CD8-positive, alpha-beta memory T cell (primary cell): ENCODE results near the gene MOV10. TPM values are rescaled to one million over a fixed set of nuclear protein-coding genes. Genes with fewer than 3 reads are reported as not detected.
A peak's percentile ranks its signal among the peaks of the same experiment; 100 is the strongest.

ENCODE experiments used
- CTCF ChIA-PET: fragments of 350-600 bp; sonication (Branson Sonifier 250); formaldehyde crosslinking; loops from one replicate; lab custom pipeline; 2021; ENCODE audit warnings: antibody characterized with exemption; lab: Charles Lee
- POLR2A ChIA-PET: fragments of 350-600 bp; sonication (Branson Sonifier 250); formaldehyde crosslinking; loops from one replicate; lab custom pipeline; 2021; ENCODE audit warnings: antibody characterized with exemption; lab: Charles Lee
- DNase-seq, 5 donors: peaks; one replicate each; pipeline versions ENCODE4 v3.0.0 to v3.0.0-alpha.2; 2020 to 2022; ENCODE audit warnings: mixed read lengths in 1 of 5
- H3K27ac ChIP-seq: one replicate; pipeline ENCODE4 v1.7.0; 2013; ENCODE audit warnings: low read depth, mild to moderate bottlenecking, low read length, moderate library complexity
- H3K27me3 ChIP-seq: 2 replicates; pipeline ENCODE4 v1.7.0; 2013; ENCODE audit warnings: low read length, mild to moderate bottlenecking; ENCODE audit not compliant: insufficient read depth, poor library complexity, severe bottlenecking
- H3K36me3 ChIP-seq: 2 replicates; pipeline ENCODE4 v1.7.0; 2013; ENCODE audit warnings: mild to moderate bottlenecking, low read length, moderate library complexity; ENCODE audit not compliant: insufficient read depth
- H3K4me1 ChIP-seq: 2 replicates; pipeline ENCODE4 v1.7.0; 2013; ENCODE audit warnings: mild to moderate bottlenecking, low read length, moderate library complexity; ENCODE audit not compliant: insufficient read depth
- H3K4me3 ChIP-seq: 2 replicates; pipeline ENCODE4 v1.7.0; 2013; ENCODE audit warnings: mild to moderate bottlenecking, low read length
- H3K9me3 ChIP-seq: 2 replicates; pipeline ENCODE4 v1.7.0; 2013; ENCODE audit warnings: mild to moderate bottlenecking, low read length
- H3K27ac Mint-ChIP-seq, 8 donors: one replicate each; pipeline ENCODE4 v1.8.0; 2020 to 2021; ENCODE audit warnings: mixed read lengths in 8 of 8, mild to moderate bottlenecking in 6 of 8, inconsistent platforms in 3 of 8, moderate library complexity in 3 of 8
- H3K27me3 Mint-ChIP-seq, 2 donors: one replicate each; pipeline ENCODE4 v1.8.0; 2020 to 2021; ENCODE audit warnings: mixed read lengths in 2 of 2, mild to moderate bottlenecking in 1 of 2, moderate library complexity in 1 of 2
- H3K36me3 Mint-ChIP-seq, 3 donors: one replicate each; pipeline ENCODE4 v1.8.0; 2020 to 2021; ENCODE audit warnings: mixed read lengths in 3 of 3, inconsistent platforms in 1 of 3, mild to moderate bottlenecking in 1 of 3
- H3K4me1 Mint-ChIP-seq, 3 donors: one replicate each; pipeline ENCODE4 v1.8.0; 2020 to 2021; ENCODE audit warnings: mixed read lengths in 3 of 3, inconsistent platforms in 1 of 3, mild to moderate bottlenecking in 1 of 3
- H3K4me3 Mint-ChIP-seq, 7 donors: one replicate each; pipeline ENCODE4 v1.8.0; 2020 to 2021; ENCODE audit warnings: mixed read lengths in 7 of 7, mild to moderate bottlenecking in 6 of 7, moderate library complexity in 4 of 7, inconsistent platforms in 2 of 7
- H3K9me3 Mint-ChIP-seq, 5 donors: one replicate each; pipeline ENCODE4 v1.8.0; 2020 to 2022; ENCODE audit warnings: mixed read lengths in 5 of 5, mild to moderate bottlenecking in 3 of 5, moderate library complexity in 2 of 5, inconsistent platforms in 1 of 5
- polyA plus RNA-seq: library from polyadenylated mRNA; unstranded; fragments of 300-500 nt; fragmentation: Illumina TruSeq; gene quantifications from one replicate; pipeline ENCODE4 v1.2.3, GENCODE V29; 2021
- total RNA-seq, 2 experiments: library from RNA; stranded (reverse); gene quantifications; one replicate each; pipeline ENCODE4 v1.2.3, GENCODE V29; 2021

The MOV10 gene
- total and polyA plus RNA-seq, 3 experiments from 2014 or later, result 29.9 to 33.7 (median 31.0) TPM

GRCh38 chr1:112651205-112651604, 23.3 kb upstream of the MOV10 start:
- Histone ChIP-seq H3K27me3 (no peaks in the 10 kb centered on the region), H3K36me3 (peaks cover 15% of the 10 kb centered on the region), H3K27ac (no peak overlapping the region), H3K4me1 (no peaks in the 10 kb centered on the region), H3K9me3 (no peaks in the 10 kb centered on the region), H3K4me3 (no peak overlapping the region)
- Mint-ChIP-seq H3K4me3 (no peak overlapping the region), H3K27me3 (no peaks in the 10 kb centered on the region), H3K27ac (peak overlapping the region in 7 of 8 donors; percentile 10 to 71 (median 47)), H3K9me3 (no peaks in the 10 kb centered on the region), H3K4me1 (peaks cover 30 to 53% (median 44%) of the 10 kb centered on the region in 3 donors), H3K36me3 (peaks cover 18 to 67% (median 20%) of the 10 kb centered on the region in 3 donors)
- CTCF ChIA-PET, result interaction anchor here (1.4 to 2.0 kb wide), 3 partner anchors 10 to 37 kb away, joined by 3 to 5 read pairs (median 4); partner anchors contain the start of gene MOV10
- DNase-seq, result no peak
- POLR2A ChIA-PET, result no interaction called here

- H3K27ac Mint-ChIP-seq, result peak overlapping the region in 4 of 8 donors; percentile 18 to 56 (median 26)
- no peaks in the 10 kb centered on the region for H3K9me3 Mint-ChIP-seq
- Histone ChIP-seq H3K27me3 (no peaks in the 10 kb centered on the region), H3K4me1 (peaks cover 10% of the 10 kb centered on the region), H3K36me3 (peaks cover 41% of the 10 kb centered on the region), H3K9me3 (no peaks in the 10 kb centered on the region), H3K4me3 (no peak overlapping the region), H3K27ac (no peak overlapping the region)
- H3K27me3 Mint-ChIP-seq, result peaks cover 0 to 1% of the 10 kb centered on the region in 2 donors
- DNase-seq, result no peak
- H3K4me3 Mint-ChIP-seq, result no peak overlapping the region
- H3K36me3 Mint-ChIP-seq, result peaks cover 20 to 84% (median 36%) of the 10 kb centered on the region in 3 donors
- ChIA-PET POLR2A (no interaction called here), CTCF (no interaction called here)
- H3K4me1 Mint-ChIP-seq, result peaks cover 15 to 31% (median 27%) of the 10 kb centered on the region in 3 donors
Measured at GRCh38 chr1:112665857-112666256, 8.6 kb upstream of the MOV10 start.

GRCh38 chr1:112666946-112667345, 7.5 kb upstream of the MOV10 start:
- POLR2A ChIA-PET, result no interaction called here
- peaks cover 14 to 81% (median 34%) of the 10 kb centered on the region in 3 donors for H3K36me3 Mint-ChIP-seq
- H3K36me3 ChIP-seq, result peaks cover 31% of the 10 kb centered on the region

GRCh38 chr1:112672009-112672408, 2.5 kb upstream of the MOV10 start:
- Histone ChIP-seq H3K9me3 (no peaks in the 10 kb centered on the region), H3K36me3 (peaks cover 14% of the 10 kb centered on the region), H3K4me1 (peaks cover 35% of the 10 kb centered on the region), H3K27me3 (no peaks in the 10 kb centered on the region), H3K27ac (no peak overlapping the region), H3K4me3 (no peak overlapping the region)
- POLR2A ChIA-PET, result no interaction called here
- no peaks in the 10 kb centered on the region for H3K9me3 Mint-ChIP-seq
- peak overlapping the region in 5 of 8 donors; percentile 23 to 95 (median 61) for H3K27ac Mint-ChIP-seq
- H3K4me3 Mint-ChIP-seq, result peak overlapping the region in 1 of 7 donors; percentile 83
- H3K36me3 Mint-ChIP-seq, result peaks cover 13 to 56% (median 20%) of the 10 kb centered on the region in 3 donors
- CTCF ChIA-PET, result interaction anchor here (1.0 to 4.1 kb wide), 6 partner anchors 13 to 170 kb away, joined by 3 to 23 read pairs (median 5); partner anchors contain the start of gene RHOC
- no peaks in the 10 kb centered on the region for H3K27me3 Mint-ChIP-seq
- H3K4me1 Mint-ChIP-seq, result peaks cover 42 to 57% (median 52%) of the 10 kb centered on the region in 3 donors
- no peak for DNase-seq

More at GRCh38 chr1:112666946-112667345, 7.5 kb upstream of the MOV10 start:
- H3K27me3 ChIP-seq, result no peaks in the 10 kb centered on the region
- Mint-ChIP-seq H3K9me3 (no peaks in the 10 kb centered on the region), H3K27me3 (peaks cover 0 to 1% of the 10 kb centered on the region in 2 donors), H3K4me3 (peak overlapping the region in 1 of 7 donors; percentile 16), H3K4me1 (peaks cover 15 to 27% (median 25%) of the 10 kb centered on the region in 3 donors), H3K27ac (peak overlapping the region; percentile 2 to 88 (median 78))
- H3K27ac ChIP-seq, result no peak overlapping the region
- peaks cover 10% of the 10 kb centered on the region for H3K4me1 ChIP-seq
- CTCF ChIA-PET, result no interaction called here
- no peak for DNase-seq
- no peaks in the 10 kb centered on the region for H3K9me3 ChIP-seq
- no peak overlapping the region for H3K4me3 ChIP-seq

- H3K36me3 ChIP-seq, result peaks cover 14% of the 10 kb centered on the region
- no peaks in the 10 kb centered on the region for H3K9me3 ChIP-seq
- no peak overlapping the region for H3K27ac ChIP-seq
- H3K4me3 ChIP-seq, result no peak overlapping the region
- Mint-ChIP-seq H3K36me3 (peaks cover 10 to 49% (median 17%) of the 10 kb centered on the region in 3 donors), H3K4me1 (peaks cover 42 to 58% (median 54%) of the 10 kb centered on the region in 3 donors), H3K27me3 (no peaks in the 10 kb centered on the region), H3K27ac (peak overlapping the region; percentile 43 to 95 (median 80)), H3K9me3 (no peaks in the 10 kb centered on the region), H3K4me3 (peak overlapping the region in 6 of 7 donors; percentile 16 to 81 (median 53))
- ChIA-PET POLR2A (interaction anchor here (0.6 to 2.9 kb wide), 3 partner anchors 12 to 175 kb away, joined by 3 to 32 read pairs (median 4); partner anchors contain the start of genes CAPZA1 and ST7L), CTCF (interaction anchor here (0.9 to 4.1 kb wide), 7 partner anchors 23 to 171 kb away, joined by 3 to 23 read pairs (median 3); partner anchors contain the start of genes PPM1J and RHOC)
- peaks cover 35% of the 10 kb centered on the region for H3K4me1 ChIP-seq
- no peak for DNase-seq
- H3K27me3 ChIP-seq, result no peaks in the 10 kb centered on the region
Measured at GRCh38 chr1:112672842-112673241, 1.6 kb upstream of the MOV10 start.

- Histone ChIP-seq H3K9me3 (no peaks in the 10 kb centered on the region), H3K4me3 (peak overlapping the region; percentile 79), H3K36me3 (peaks cover 11% of the 10 kb centered on the region), H3K27ac (peak overlapping the region; percentile 81), H3K4me1 (peaks cover 29% of the 10 kb centered on the region), H3K27me3 (no peaks in the 10 kb centered on the region)
- H3K27me3 Mint-ChIP-seq, result no peaks in the 10 kb centered on the region
- ChIA-PET POLR2A (interaction anchor here (0.6 to 2.9 kb wide), 5 partner anchors 11 to 176 kb away, joined by 3 to 32 read pairs (median 4); partner anchors contain the start of genes CAPZA1, PPM1J and ST7L), CTCF (interaction anchor here (0.6 to 4.1 kb wide), 15 partner anchors 10 to 172 kb away, joined by 3 to 23 read pairs (median 6); partner anchors contain the start of genes CAPZA1, PPM1J, RHOC and ST7L)
- peak overlapping the region; percentile 61 to 98 (median 94) for H3K27ac Mint-ChIP-seq
- DNase-seq, result peak in 2 of 5 donors; percentile 12 to 38
- no peaks in the 10 kb centered on the region for H3K9me3 Mint-ChIP-seq
- peaks cover 10 to 41% (median 15%) of the 10 kb centered on the region in 3 donors for H3K36me3 Mint-ChIP-seq
- H3K4me1 Mint-ChIP-seq, result peaks cover 44 to 58% (median 53%) of the 10 kb centered on the region in 3 donors
- H3K4me3 Mint-ChIP-seq, result peak overlapping the region; percentile 81 to 99 (median 97)
Measured at GRCh38 chr1:112673592-112674439, 643 bp upstream of the MOV10 start.

GRCh38 chr1:112674986-112675727, 698 bp downstream of the MOV10 start:
- H3K4me3 ChIP-seq, result peak overlapping the region; percentile 79
- no peaks in the 10 kb centered on the region for H3K27me3 Mint-ChIP-seq
- H3K27ac Mint-ChIP-seq, result peak overlapping the region; percentile 61 to 98 (median 94)
- peak; percentile 28 to 62 (median 30) for DNase-seq
- H3K4me1 Mint-ChIP-seq, result peaks cover 45 to 59% (median 56%) of the 10 kb centered on the region in 3 donors
- peak overlapping the region; percentile 81 for H3K27ac ChIP-seq
- peaks cover 24% of the 10 kb centered on the region for H3K4me1 ChIP-seq
- ChIA-PET POLR2A (interaction anchor here (0.6 to 2.9 kb wide), 10 partner anchors 12 to 173 kb away, joined by 3 to 32 read pairs (median 3); partner anchors contain the start of genes CAPZA1, PPM1J and ST7L), CTCF (interaction anchor here (0.6 to 4.1 kb wide), 17 partner anchors 11 to 283 kb away, joined by 3 to 23 read pairs (median 5); partner anchors contain the start of genes CAPZA1, PPM1J, RHOC and ST7L)
- H3K9me3 Mint-ChIP-seq, result no peaks in the 10 kb centered on the region
- peaks cover 0 to 28% (median 15%) of the 10 kb centered on the region in 3 donors for H3K36me3 Mint-ChIP-seq
- H3K36me3 ChIP-seq, result no peaks in the 10 kb centered on the region
- no peaks in the 10 kb centered on the region for H3K9me3 ChIP-seq
- peak overlapping the region; percentile 81 to 99 (median 97) for H3K4me3 Mint-ChIP-seq
- no peaks in the 10 kb centered on the region for H3K27me3 ChIP-seq
